ENCODE measurements around the gene PLXNA4. TPM values are rescaled to one million over a fixed set of nuclear protein-coding genes. Genes with fewer than 3 reads are reported as not detected.

The PLXNA4 gene
- total RNA-seq, 1 donor from 2014 or later = 14.0 TPM

- DNase-seq (ENCODE audit: extremely low spot score in 2 of 2) = no peak
- intact Hi-C loops (cut with DNase I) = no loop called here
- no peak for TF ChIP-seq CTCF (IDR thresholded peaks at IDR 0.05)
- TF ChIP-seq POLR2AphosphoS5 (IDR thresholded peaks at IDR 0.05; ENCODE audit: insufficient read depth in 1 of 2, low read depth in 1 of 2) = no peak
- TF ChIP-seq POLR2A (IDR thresholded peaks at IDR 0.05) = no peak
Measured at GRCh38 chr7:132190683-132191082, 385.6 kb downstream of the PLXNA4 start.

GRCh38 chr7:132189881-132190280, 386.4 kb downstream of the PLXNA4 start:
- intact Hi-C loops (cut with DNase I) = no loop called here
- Histone ChIP-seq H3K9me3 (peaks cover 6% of the 10 kb centered on the region), H3K27me3 (no peaks in the 10 kb centered on the region), H3K36me3 (no peaks in the 10 kb centered on the region), H3K4me3 (no peak overlapping the region), H3K4me1 (no peaks in the 10 kb centered on the region), H3K27ac (no peak overlapping the region)
- TF ChIP-seq CTCF (IDR thresholded peaks at IDR 0.05) (no peak), POLR2A (IDR thresholded peaks at IDR 0.05) (no peak), POLR2AphosphoS5 (IDR thresholded peaks at IDR 0.05; ENCODE audit: insufficient read depth in 1 of 2, low read depth in 1 of 2) (no peak)
- no peak for DNase-seq (ENCODE audit: extremely low spot score in 2 of 2)

More at GRCh38 chr7:132190683-132191082, 385.6 kb downstream of the PLXNA4 start:
- Histone ChIP-seq H3K4me3 (no peak overlapping the region), H3K27me3 (no peaks in the 10 kb centered on the region), H3K27ac (no peak overlapping the region), H3K9me3 (peaks cover 6% of the 10 kb centered on the region), H3K36me3 (no peaks in the 10 kb centered on the region), H3K4me1 (no peaks in the 10 kb centered on the region)

- Histone ChIP-seq H3K9me3 (peaks cover 6% of the 10 kb centered on the region), H3K27ac (no peak overlapping the region), H3K4me1 (no peaks in the 10 kb centered on the region), H3K36me3 (no peaks in the 10 kb centered on the region), H3K27me3 (no peaks in the 10 kb centered on the region), H3K4me3 (no peak overlapping the region)
- TF ChIP-seq POLR2AphosphoS5 (IDR thresholded peaks at IDR 0.05; ENCODE audit: insufficient read depth in 1 of 2, low read depth in 1 of 2) (no peak), POLR2A (IDR thresholded peaks at IDR 0.05) (no peak), CTCF (IDR thresholded peaks at IDR 0.05) (no peak)
- intact Hi-C loops (cut with DNase I) = no loop called here
- no peak for DNase-seq (ENCODE audit: extremely low spot score in 2 of 2)
Measured at GRCh38 chr7:132187869-132188789, 388.1 kb downstream of the PLXNA4 start.

- DNase-seq (ENCODE audit: extremely low spot score in 2 of 2) = no peak
- Histone ChIP-seq H3K36me3 (no peaks in the 10 kb centered on the region), H3K4me1 (no peaks in the 10 kb centered on the region), H3K9me3 (peaks cover 6% of the 10 kb centered on the region), H3K27ac (no peak overlapping the region), H3K4me3 (no peak overlapping the region), H3K27me3 (no peaks in the 10 kb centered on the region)
- TF ChIP-seq POLR2A (IDR thresholded peaks at IDR 0.05) (no peak), POLR2AphosphoS5 (IDR thresholded peaks at IDR 0.05; ENCODE audit: insufficient read depth in 1 of 2, low read depth in 1 of 2) (no peak), CTCF (IDR thresholded peaks at IDR 0.05) (no peak)
- intact Hi-C loops (cut with DNase I) = no loop called here
Measured at GRCh38 chr7:132187391-132187790, 388.9 kb downstream of the PLXNA4 start.

GRCh38 chr7:132185150-132185549, 391.1 kb downstream of the PLXNA4 start:
- no peaks in the 10 kb centered on the region for H3K27me3 ChIP-seq
- intact Hi-C loops (cut with DNase I) = no loop called here
- H3K27ac ChIP-seq = no peak overlapping the region

More at GRCh38 chr7:132185150-132185549, 391.1 kb downstream of the PLXNA4 start:
- no peak for DNase-seq (ENCODE audit: extremely low spot score in 2 of 2)
- no peak for TF ChIP-seq POLR2AphosphoS5 (IDR thresholded peaks at IDR 0.05; ENCODE audit: insufficient read depth in 1 of 2, low read depth in 1 of 2)
- no peak overlapping the region for H3K4me3 ChIP-seq
- peaks cover 6% of the 10 kb centered on the region for H3K9me3 ChIP-seq
- no peaks in the 10 kb centered on the region for H3K4me1 ChIP-seq
- H3K36me3 ChIP-seq = no peaks in the 10 kb centered on the region

Measured in vagina (tissue), 2 donors.